Subcutaneous abdominal adipose tissue (tissue), 5 donors: ENCODE results near the gene SLC39A3.

Source experiments
- H3K27ac ChIP-seq: one replicate; pipeline ENCODE4 v1.7.0; 2013; ENCODE audit warnings: low read depth, mild to moderate bottlenecking, inconsistent platforms, low read length, moderate library complexity
- H3K27me3 ChIP-seq, 5 donors: one replicate each; pipeline ENCODE4 v1.7.0; 2013; ENCODE audit warnings: low read length in 5 of 5, inconsistent platforms in 1 of 5; ENCODE audit not compliant: control insufficient read depth in 5 of 5, insufficient read depth in 4 of 5
- H3K36me3 ChIP-seq, 5 donors: one replicate each; pipeline ENCODE4 v1.7.0; 2013; ENCODE audit warnings: low read length in 5 of 5; ENCODE audit not compliant: control insufficient read depth in 5 of 5, insufficient read depth in 5 of 5
- H3K4me1 ChIP-seq, 5 donors: one replicate each; pipeline ENCODE4 v1.7.0; 2013; ENCODE audit warnings: low read length in 5 of 5, mild to moderate bottlenecking in 3 of 5, moderate library complexity in 1 of 5; ENCODE audit not compliant: control insufficient read depth in 5 of 5, insufficient read depth in 5 of 5
- H3K4me3 ChIP-seq, 5 donors: one replicate each; pipeline ENCODE4 v1.7.0; 2013; ENCODE audit warnings: low read length in 5 of 5, low read depth in 1 of 5
- H3K9ac ChIP-seq, 5 donors: one replicate each; pipeline ENCODE4 v1.7.0; 2013; ENCODE audit warnings: low read length in 5 of 5, mild to moderate bottlenecking in 4 of 5, moderate library complexity in 3 of 5
- H3K9me3 ChIP-seq, 5 donors: one replicate each; pipeline ENCODE4 v1.7.0; 2013; ENCODE audit warnings: low read length in 5 of 5; ENCODE audit not compliant: control insufficient read depth in 5 of 5
- donor health status: healthy.
- donor health status: healthy.
- donor health status: healthy.
- donor health status: healthy.
- donor health status: healthy.

Gene SLC39A3

GRCh38 chr19:2694196-2694595, 45.6 kb downstream of the SLC39A3 start:
- Histone ChIP-seq H3K4me1 (peaks cover 1 to 27% (median 11%) of the 10 kb centered on the region in 5 donors), H3K9me3 (no peaks in the 10 kb centered on the region), H3K36me3 (no peaks in the 10 kb centered on the region), H3K4me3 (no peak overlapping the region), H3K9ac (peak overlapping the region in 1 of 5 donors; percentile 11), H3K27me3 (no peaks in the 10 kb centered on the region), H3K27ac (no peak overlapping the region)

GRCh38 chr19:2693492-2694160, 46.2 kb downstream of the SLC39A3 start:
- peak overlapping the region in 1 of 5 donors; percentile 51 for H3K9ac ChIP-seq
- H3K27me3 ChIP-seq: no peaks in the 10 kb centered on the region
- no peak overlapping the region for H3K4me3 ChIP-seq
- H3K9me3 ChIP-seq: no peaks in the 10 kb centered on the region
- H3K27ac ChIP-seq: no peak overlapping the region
- peaks cover 1 to 27% (median 11%) of the 10 kb centered on the region in 5 donors for H3K4me1 ChIP-seq
- H3K36me3 ChIP-seq: no peaks in the 10 kb centered on the region

GRCh38 chr19:2691951-2692350, 47.9 kb downstream of the SLC39A3 start:
- no peaks in the 10 kb centered on the region for H3K27me3 ChIP-seq
- H3K36me3 ChIP-seq: no peaks in the 10 kb centered on the region
- no peaks in the 10 kb centered on the region for H3K9me3 ChIP-seq
- no peak overlapping the region for H3K4me3 ChIP-seq
- H3K4me1 ChIP-seq: peaks cover 1 to 27% (median 11%) of the 10 kb centered on the region in 5 donors
- no peak overlapping the region for H3K9ac ChIP-seq
- H3K27ac ChIP-seq: no peak overlapping the region

GRCh38 chr19:2690856-2691255, 49.0 kb downstream of the SLC39A3 start:
- no peaks in the 10 kb centered on the region for H3K36me3 ChIP-seq

GRCh38 chr19:2686360-2686759, 53.5 kb downstream of the SLC39A3 start:
- H3K4me1 ChIP-seq: no peaks in the 10 kb centered on the region
- peak overlapping the region in 1 of 5 donors; percentile 55 for H3K4me3 ChIP-seq
- H3K27ac ChIP-seq: no peak overlapping the region
- H3K9ac ChIP-seq: no peak overlapping the region
- H3K27me3 ChIP-seq: no peaks in the 10 kb centered on the region
- H3K9me3 ChIP-seq: no peaks in the 10 kb centered on the region
- H3K36me3 ChIP-seq: no peaks in the 10 kb centered on the region

More at GRCh38 chr19:2690856-2691255, 49.0 kb downstream of the SLC39A3 start:
- Histone ChIP-seq H3K27ac (no peak overlapping the region), H3K4me3 (no peak overlapping the region), H3K4me1 (peaks cover 1 to 23% (median 11%) of the 10 kb centered on the region in 5 donors), H3K9ac (no peak overlapping the region), H3K27me3 (no peaks in the 10 kb centered on the region), H3K9me3 (no peaks in the 10 kb centered on the region)

- Histone ChIP-seq H3K27ac (peak overlapping the region; percentile 54), H3K9me3 (no peaks in the 10 kb centered on the region), H3K9ac (peak overlapping the region in 2 of 5 donors; percentile 66 to 77), H3K4me1 (no peaks in the 10 kb centered on the region), H3K27me3 (no peaks in the 10 kb centered on the region), H3K4me3 (peak overlapping the region in 3 of 5 donors; percentile 42 to 55 (median 51)), H3K36me3 (no peaks in the 10 kb centered on the region)
Measured at GRCh38 chr19:2685204-2685704, 54.6 kb downstream of the SLC39A3 start.

GRCh38 chr19:2683430-2684003, 56.3 kb downstream of the SLC39A3 start:
- H3K9ac ChIP-seq: no peak overlapping the region
- no peak overlapping the region for H3K4me3 ChIP-seq
- no peaks in the 10 kb centered on the region for H3K9me3 ChIP-seq
- H3K27ac ChIP-seq: no peak overlapping the region
- H3K36me3 ChIP-seq: no peaks in the 10 kb centered on the region
- H3K4me1 ChIP-seq: no peaks in the 10 kb centered on the region
- peaks cover 0 to 2% (median 0%) of the 10 kb centered on the region in 5 donors for H3K27me3 ChIP-seq
